Urinary bladder (tissue), 4 donors: ENCODE results near the gene PDE4DIP. TPM values are rescaled to one million over a fixed set of nuclear protein-coding genes. Genes with fewer than 3 reads are reported as not detected.
"Not testable (repeated sequence)": the region's sequence is repeated elsewhere in the genome, so short reads cannot be mapped to it uniquely, and the experiment has no call there.

Experiments
- DNase-seq: peaks from one replicate; pipeline ENCODE4 v3.0.0-alpha.2; 2015; ENCODE audit errors: extremely low spot score
- H3K27ac ChIP-seq: one replicate; pipeline ENCODE4 v1.5.1; 2013; ENCODE audit warnings: low read depth, mild to moderate bottlenecking, moderate library complexity
- H3K36me3 ChIP-seq: one replicate; pipeline ENCODE4 v1.6.1; 2013; ENCODE audit warnings: mild to moderate bottlenecking, moderate library complexity; ENCODE audit not compliant: insufficient read depth
- H3K4me1 ChIP-seq: one replicate; pipeline ENCODE4 v1.6.1; 2013; ENCODE audit warnings: mild to moderate bottlenecking, moderate library complexity; ENCODE audit not compliant: insufficient read depth
- H3K4me3 ChIP-seq: one replicate; pipeline ENCODE4 v1.5.1; 2013; ENCODE audit warnings: low read depth, low read length
- WGBS: extraction: QIAGEN DNeasy Blood & Tissue Kit; methylation state at CpG from one replicate; pipeline ENCODE4 v1.1.7; 2013; 5-methylcytosine and 5-hydroxymethylcytosine counted together
- polyA plus RNA-seq: library from polyadenylated mRNA; stranded (reverse); fragments of 200-250 nt; gene quantifications from one replicate; pipeline ENCODE4 v1.2.3, GENCODE V29; 2013
- total RNA-seq: library from RNA; depleted of rRNA; stranded (reverse); fragments of >200 nt; gene quantifications from one replicate; pipeline ENCODE4 v1.2.3, GENCODE V29; 2014
- donor health status: healthy with polysubstance abuse.
- donor health status: healthy.

Gene PDE4DIP
- total and polyA plus RNA-seq, 2 donors: 18.1 to 127 TPM

DNA sequence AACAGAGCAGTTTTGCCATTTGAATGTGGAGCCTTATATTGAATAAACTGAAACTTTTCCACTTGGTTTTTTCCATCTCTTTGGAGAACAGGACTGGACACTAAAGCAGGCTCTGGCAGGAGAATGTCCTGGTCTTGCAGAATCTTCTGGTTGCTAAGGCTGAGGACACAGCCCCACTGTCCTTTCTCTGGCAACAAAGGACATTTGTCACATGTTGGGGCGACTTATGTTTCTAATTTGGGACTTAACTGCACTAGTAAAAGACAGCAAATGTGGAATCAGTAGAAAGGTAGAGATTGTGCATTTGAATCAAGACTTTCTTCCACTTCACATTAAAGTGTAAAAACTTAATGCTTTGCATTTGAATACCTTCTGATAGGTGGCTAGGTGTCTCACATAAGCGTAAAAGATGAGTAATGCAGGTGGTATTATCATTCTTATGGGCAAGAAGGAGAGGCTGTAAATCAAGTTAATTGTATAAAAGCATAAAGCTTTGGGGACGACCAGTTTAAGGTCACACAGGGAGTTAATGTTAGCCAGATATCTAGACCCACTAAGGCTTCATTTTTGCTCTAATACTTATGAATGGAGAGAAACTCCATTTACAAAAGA, 74.7 kb downstream of the PDE4DIP start:
- not testable (repeated sequence) for H3K27ac ChIP-seq, DNase-seq, H3K4me3 ChIP-seq, H3K4me1 ChIP-seq, H3K36me3 ChIP-seq
- 78% methylated on average over 2 of the region's 3 CpGs for whole genome bisulfite sequencing

DNA sequence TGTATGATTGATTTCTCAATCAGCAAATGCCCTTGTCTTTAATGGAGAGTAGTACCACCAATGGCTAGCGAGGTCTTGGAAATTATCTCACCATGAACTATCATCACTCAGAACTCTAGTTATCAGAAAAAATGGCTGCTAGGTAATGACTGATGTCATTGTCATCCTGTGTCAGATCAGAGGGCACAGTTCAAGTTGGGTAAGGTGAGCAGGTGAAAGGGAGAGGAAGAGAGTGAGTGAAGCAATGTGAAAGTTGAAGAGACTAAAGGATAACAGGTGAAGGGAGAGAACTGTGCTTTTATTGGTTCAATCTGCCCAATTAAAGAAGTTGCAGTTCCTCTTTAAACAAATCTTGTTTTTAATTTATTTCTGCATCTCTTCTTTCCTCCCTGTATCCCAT, 76.8 kb downstream of the PDE4DIP start:
- no CpG with 5 or more reads among the region's 1 CpG for WGBS
- not testable (repeated sequence) for H3K4me1 ChIP-seq, H3K4me3 ChIP-seq, H3K27ac ChIP-seq, H3K36me3 ChIP-seq, DNase-seq

DNA sequence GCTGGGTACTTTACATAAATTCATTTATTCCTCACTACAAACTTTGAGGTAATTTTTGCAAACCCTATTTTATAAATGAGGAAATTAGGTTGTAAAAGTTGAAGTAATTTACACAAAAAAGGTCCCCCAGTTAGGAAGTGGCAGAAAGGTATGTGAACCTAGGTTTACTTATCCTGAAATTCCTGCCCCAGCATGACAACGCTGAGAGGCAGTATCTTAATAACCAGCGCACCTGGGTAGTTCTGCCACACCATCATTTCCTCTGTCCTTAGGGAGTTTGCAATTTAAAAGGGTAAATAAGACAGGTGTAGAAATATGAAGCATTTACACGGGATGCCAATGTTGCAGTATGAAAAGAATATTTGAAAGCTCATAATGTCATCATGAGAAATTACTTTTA, 79.6 kb downstream of the PDE4DIP start:
- not testable (repeated sequence) for DNase-seq, H3K36me3 ChIP-seq, H3K4me1 ChIP-seq, H3K27ac ChIP-seq, H3K4me3 ChIP-seq
- WGBS: 57% methylated on average over 1 of the region's 3 CpGs

DNA sequence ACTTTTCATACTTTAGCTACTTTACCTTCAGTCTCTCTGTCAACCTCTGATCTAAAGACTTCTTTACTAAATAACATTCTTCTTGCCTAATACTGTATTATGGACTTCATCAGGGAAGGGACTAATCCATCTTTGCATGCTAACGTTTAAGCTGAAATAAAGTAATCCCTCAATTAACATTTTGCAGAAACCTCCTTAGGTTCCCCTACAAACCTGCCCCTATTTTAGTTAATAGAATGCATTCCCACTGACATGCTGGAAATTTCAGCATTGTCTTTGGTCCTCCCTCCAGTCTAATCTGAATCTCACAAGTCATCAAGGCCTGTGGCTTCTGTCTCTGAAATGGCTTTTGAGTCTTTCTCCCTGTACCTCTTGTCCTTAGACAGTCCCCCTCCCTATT, 83.4 kb downstream of the PDE4DIP start:
- WGBS: no CpG with 5 or more reads among the region's 1 CpG
- not testable (repeated sequence) for H3K4me3 ChIP-seq, H3K27ac ChIP-seq, H3K4me1 ChIP-seq, H3K36me3 ChIP-seq, DNase-seq

DNA sequence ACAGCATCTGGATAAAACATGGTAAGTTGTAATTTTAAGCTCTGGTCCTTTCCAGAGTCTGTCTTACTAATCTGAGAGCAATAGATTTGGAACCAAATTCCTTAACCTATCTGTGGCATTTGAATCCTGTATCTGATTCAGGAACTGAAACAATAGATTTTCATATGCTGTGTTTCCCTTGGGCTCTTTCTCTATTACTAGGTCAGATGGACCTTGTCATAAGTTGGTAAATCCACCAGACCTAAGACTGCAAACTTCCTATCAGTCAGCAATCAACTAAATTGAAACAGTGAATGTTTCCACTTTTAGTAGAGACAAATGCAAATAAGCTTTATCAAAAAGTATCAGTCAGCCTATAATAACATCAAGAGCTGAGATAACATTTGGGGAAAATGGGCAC, 85.0 kb downstream of the PDE4DIP start:
- not testable (repeated sequence) for H3K4me1 ChIP-seq, DNase-seq, H3K36me3 ChIP-seq, H3K4me3 ChIP-seq, H3K27ac ChIP-seq

DNA sequence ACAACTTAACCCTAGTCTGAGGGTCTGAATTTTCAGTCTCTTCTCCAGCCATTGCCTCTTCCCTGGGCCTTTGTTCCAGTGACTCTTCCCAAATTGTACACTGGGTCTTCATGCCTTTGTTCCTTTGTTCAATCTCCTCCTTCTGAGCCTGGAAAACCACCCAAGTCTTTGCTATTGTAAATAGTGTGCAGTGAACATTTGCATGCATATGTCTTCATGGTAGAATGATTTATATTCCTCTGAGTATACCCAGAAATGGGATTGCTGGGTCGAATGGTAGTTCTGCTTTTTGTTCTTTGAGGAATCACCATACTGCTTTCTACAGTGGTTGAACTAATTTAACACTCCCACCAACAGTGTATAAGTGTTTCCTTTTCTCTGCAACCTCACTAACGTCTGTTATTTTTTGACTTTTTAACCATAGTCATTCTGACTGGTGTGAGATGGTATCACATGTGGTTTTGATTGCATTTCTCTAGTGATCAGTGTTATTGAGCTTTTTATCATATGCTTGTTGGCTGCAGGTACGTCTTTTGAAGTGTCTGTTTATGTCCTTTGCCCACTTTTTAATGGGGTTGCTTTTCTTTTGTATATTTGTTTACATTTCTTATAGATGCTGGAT, 91.3 kb downstream of the PDE4DIP start:
- not testable (repeated sequence) for H3K27ac ChIP-seq, H3K36me3 ChIP-seq, H3K4me3 ChIP-seq, DNase-seq, H3K4me1 ChIP-seq
- WGBS: no CpG with 5 or more reads among the region's 3 CpGs

DNA sequence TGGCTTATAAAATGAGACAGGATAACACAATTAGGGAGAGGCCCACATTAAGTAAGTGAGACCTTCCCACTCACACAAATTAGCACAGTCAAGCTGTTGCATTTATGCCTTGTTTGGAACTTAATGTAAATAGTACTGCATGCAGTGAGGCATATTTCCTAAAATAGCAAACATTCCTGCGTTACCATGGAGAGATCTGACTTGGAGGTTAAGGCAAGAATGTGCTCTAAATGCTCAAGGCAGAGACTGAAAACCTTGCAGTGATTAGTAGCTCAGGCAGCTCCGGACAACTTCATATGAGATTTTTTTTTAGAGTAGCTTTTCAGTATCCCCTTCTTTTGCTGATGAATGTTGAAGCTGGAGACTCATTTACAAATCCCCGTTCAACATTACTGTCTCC, 98.7 kb downstream of the PDE4DIP start:
- H3K27ac ChIP-seq, H3K36me3 ChIP-seq, H3K4me3 ChIP-seq, DNase-seq, H3K4me1 ChIP-seq: not testable (repeated sequence)
- WGBS: no CpG with 5 or more reads among the region's 3 CpGs

DNA sequence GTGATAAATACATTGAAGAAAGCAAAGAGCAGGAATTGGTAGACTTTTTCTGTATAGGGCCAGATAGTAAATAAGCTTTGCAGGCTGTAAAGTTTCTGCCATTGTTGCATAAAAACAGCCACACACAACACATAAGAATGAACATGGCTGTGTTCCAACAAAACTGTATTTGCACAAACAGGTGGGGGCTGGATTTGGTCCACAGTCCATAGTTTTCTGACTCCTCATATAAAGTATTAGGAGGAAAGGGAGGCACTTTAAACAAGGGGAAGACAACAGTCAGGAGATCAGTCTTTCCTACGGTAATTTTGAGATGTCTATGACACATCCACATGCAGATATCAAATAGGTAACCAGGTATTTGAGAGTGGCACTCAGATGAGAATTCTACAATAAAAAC, 100.9 kb downstream of the PDE4DIP start:
- H3K36me3 ChIP-seq, H3K4me1 ChIP-seq, H3K4me3 ChIP-seq, H3K27ac ChIP-seq, DNase-seq: not testable (repeated sequence)
- no CpG with 5 or more reads among the region's 1 CpG for WGBS

DNA sequence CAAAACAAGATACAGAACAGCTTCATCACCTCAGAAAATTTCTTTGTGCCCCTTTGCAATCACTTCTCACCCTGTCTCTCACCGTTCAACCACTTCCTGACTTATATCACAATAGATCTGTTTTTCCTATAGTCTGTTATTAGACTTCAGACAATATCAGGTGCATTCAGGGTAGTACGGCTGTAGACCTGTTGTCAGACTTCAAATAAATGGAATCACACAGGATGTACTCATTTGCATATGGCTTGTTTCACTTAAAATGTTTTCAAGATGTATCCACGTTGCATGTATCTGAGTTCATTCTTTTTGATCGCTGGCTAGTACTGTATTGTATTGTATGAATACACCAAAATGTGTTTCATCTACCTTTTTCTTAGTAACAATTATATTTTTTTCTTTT, 104.5 kb downstream of the PDE4DIP start:
- not testable (repeated sequence) for H3K4me3 ChIP-seq, H3K27ac ChIP-seq, H3K36me3 ChIP-seq, DNase-seq, H3K4me1 ChIP-seq
- 76% methylated on average over 4 of the region's 4 CpGs for WGBS

DNA sequence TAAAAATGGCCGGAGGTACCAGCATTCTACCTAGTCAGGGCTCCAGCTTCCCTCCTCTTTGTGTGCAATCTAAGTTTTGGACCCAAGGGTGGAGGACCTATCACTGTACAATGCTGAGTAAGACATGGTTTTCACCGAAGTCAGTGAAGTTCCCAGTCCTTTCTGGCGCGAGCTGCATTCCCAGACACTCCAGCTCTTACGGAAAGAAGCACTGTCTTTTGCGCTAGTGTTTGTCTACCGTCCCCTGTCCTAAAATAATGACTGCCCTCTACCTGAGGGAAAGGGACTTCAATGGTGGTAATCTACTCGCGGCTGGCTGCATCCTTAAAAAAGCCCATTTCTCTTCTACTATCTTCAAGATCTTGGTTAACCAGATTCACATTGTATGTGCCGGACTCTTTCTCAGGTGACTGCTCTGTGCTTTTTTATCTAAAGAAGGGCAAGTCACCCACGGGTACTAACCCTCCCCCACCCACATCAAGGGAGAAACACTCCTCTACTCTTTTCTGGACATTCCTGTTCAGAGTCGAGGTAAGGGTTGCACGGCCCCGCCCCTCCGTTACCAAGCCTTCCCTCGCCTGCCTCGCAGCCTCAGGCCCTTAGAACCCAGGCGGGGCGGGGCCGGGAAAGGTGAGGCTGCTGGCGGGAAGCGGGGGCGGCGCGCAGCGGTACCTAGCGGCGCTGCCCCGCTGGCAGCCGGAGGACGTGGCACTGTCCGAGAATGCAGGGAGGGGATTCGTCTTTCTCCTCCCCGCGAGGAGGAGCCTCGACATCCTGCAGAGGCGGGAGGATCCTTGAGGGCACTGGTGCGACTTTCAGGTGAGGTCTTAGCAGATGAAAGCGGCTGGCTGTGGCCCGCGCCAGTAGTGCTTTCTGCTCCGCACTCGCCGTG, 107.4 kb downstream of the PDE4DIP start:
- H3K27ac ChIP-seq, H3K4me1 ChIP-seq, H3K36me3 ChIP-seq: not testable (repeated sequence)
- 4% methylated on average over 26 of the region's 44 CpGs for WGBS
- peak; percentile 64 for DNase-seq
- peak overlapping the region; percentile 47 for H3K4me3 ChIP-seq

DNA sequence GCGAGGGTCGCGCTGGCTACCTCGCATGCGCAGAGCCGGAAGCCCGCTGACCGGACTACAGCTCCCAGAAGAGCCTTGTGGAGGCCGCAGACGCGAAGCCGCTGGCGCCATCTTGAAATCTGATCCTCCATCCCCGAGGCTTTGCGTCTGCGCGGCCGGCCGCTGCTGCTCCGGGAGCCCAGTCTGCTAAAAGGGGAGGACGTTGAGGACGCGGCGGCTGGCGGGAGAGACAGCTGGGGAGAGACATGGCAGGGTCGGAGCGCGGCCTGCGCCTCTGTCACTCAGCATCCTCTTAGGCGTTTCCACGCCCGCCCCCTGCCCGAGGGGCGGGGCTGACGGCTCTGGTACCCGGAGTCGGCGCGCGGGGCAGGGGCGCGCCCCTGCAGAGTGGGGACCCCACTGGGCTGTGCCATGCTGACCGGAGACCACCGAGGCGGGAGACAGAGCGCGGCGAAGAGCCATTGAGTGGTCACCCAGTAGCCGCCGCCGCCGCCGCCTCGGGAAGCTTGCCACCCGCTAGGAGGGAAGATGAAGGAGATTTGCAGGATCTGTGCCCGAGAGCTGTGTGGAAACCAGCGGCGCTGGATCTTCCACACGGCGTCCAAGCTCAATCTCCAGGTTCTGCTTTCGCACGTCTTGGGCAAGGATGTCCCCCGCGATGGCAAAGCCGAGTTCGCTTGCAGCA, 108.2 kb downstream of the PDE4DIP start:
- not testable (repeated sequence) for DNase-seq, H3K4me1 ChIP-seq, H3K36me3 ChIP-seq
- Histone ChIP-seq H3K4me3 (peak overlapping the region; percentile 47), H3K27ac (peak overlapping the region; percentile 16)
- under 1% methylated on average over 30 of the region's 66 CpGs for WGBS

DNA sequence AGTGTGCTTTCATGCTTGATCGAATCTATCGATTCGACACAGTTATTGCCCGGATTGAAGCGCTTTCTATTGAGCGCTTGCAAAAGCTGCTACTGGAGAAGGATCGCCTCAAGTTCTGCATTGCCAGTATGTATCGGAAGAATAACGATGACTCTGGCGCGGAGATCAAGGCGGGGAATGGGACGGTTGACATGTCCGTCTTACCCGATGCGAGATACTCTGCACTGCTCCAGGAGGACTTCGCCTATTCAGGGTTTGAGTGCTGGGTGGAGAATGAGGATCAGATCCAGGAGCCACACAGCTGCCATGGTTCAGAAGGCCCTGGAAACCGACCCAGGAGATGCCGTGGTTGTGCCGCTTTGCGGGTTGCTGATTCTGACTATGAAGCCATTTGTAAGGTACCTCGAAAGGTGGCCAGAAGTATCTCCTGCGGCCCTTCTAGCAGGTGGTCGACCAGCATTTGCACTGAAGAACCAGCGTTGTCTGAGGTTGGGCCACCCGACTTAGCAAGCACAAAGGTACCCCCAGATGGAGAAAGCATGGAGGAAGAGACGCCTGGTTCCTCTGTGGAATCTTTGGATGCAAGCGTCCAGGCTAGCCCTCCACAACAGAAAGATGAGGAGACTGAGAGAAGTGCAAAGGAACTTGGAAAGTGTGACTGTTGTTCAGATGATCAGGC, 108.8 kb downstream of the PDE4DIP start:
- peak overlapping the region; percentile 38 for H3K4me3 ChIP-seq
- H3K4me1 ChIP-seq, DNase-seq, H3K36me3 ChIP-seq, H3K27ac ChIP-seq: not testable (repeated sequence)
- WGBS: 7% methylated on average over 24 of the region's 28 CpGs

DNA sequence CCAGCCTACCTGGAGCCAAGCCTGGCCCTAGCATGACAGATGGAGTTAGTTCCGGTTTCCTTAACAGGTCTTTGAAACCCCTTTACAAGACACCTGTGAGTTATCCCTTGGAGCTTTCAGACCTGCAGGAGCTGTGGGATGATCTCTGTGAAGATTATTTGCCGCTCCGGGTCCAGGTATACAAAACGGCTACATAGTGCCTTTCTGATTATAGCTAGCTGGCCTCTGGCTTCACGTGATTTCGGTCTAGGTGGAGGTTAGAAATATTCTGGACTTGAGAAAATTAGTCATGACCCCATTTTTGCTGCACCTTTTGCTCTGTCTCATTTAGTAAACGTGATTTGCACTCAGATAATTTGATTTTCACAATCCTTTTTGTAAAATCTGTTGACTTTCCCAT, 109.5 kb downstream of the PDE4DIP start:
- not testable (repeated sequence) for DNase-seq, H3K36me3 ChIP-seq, H3K27ac ChIP-seq, H3K4me3 ChIP-seq, H3K4me1 ChIP-seq
- 41% methylated on average over 6 of the region's 7 CpGs for WGBS
